HG02970 (cell line): ENCODE measurements around the gene NCKAP5.

Source experiments
- ATAC-seq: cut with Tn5 transposase; IDR thresholded peaks from one replicate; pipeline ENCODE4 v1.9.1; 2021; ENCODE audit warnings: mild to moderate bottlenecking, moderate library complexity, moderate number of reproducible peaks; ENCODE audit not compliant: unreplicated experiment, low FRiP score

Gene NCKAP5

GRCh38 chr2:132638313-132639040, 929.8 kb downstream of the NCKAP5 start:
- no peak for ATAC-seq

GRCh38 chr2:132636346-132636745, 931.9 kb downstream of the NCKAP5 start:
- no peak for ATAC-seq

GRCh38 chr2:132633635-132634034, 934.6 kb downstream of the NCKAP5 start:
- ATAC-seq: no peak

GRCh38 chr2:132632000-132632649, 936.1 kb downstream of the NCKAP5 start:
- ATAC-seq: no peak

GRCh38 chr2:132627536-132627935, 940.7 kb downstream of the NCKAP5 start:
- ATAC-seq: no peak

GRCh38 chr2:132623096-132623839, 945.0 kb downstream of the NCKAP5 start:
- ATAC-seq: no peak
